Activated naive CD4-positive, alpha-beta T cell treated with anti-CD3 and anti-CD28 coated beads, Interleukin-2, amount 50 U/mL, for 16 hours (primary cell): Measurements from ENCODE around the gene EIF2S3B.

Experiments
- DNase-seq: peaks from one replicate; pipeline ENCODE4 v3.0.0-alpha.2; 2020

Gene EIF2S3B

DNA sequence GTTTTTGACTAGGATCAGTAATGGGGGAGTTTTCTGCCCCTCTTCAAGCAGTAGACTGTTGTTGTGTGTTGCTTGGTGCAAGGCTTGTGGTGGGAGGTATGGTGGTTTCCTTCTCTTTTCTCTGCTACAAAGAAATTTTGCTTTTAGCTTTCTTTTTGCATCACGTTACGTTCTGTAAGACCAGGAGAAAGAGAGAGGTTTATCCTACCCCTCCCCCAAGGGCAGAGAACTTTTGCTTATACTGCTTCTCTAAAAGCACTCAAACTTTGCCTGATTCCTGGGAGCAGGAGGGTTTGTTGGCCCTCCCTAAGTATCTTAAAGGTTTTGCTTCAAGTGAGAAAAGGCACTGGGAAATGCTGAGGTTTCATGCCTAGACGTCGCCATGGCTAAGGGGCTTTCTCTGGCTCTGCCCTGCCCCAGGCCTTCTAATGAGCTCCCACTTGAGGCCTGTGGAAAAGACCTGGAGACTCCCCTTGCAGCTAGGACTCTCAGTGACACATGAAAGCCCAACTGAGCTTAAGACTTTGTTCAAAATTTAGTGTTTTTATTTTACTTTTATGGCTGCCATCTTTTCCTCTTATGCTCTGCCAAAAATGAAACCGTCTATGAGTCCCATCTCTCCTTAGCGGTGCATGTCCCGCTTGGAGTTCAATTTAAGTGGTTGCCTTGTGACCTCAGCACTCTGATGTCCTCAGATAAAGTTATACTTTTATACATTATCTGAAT is 49.2 kb downstream of the EIF2S3B start:
- no peak for DNase-seq

DNA sequence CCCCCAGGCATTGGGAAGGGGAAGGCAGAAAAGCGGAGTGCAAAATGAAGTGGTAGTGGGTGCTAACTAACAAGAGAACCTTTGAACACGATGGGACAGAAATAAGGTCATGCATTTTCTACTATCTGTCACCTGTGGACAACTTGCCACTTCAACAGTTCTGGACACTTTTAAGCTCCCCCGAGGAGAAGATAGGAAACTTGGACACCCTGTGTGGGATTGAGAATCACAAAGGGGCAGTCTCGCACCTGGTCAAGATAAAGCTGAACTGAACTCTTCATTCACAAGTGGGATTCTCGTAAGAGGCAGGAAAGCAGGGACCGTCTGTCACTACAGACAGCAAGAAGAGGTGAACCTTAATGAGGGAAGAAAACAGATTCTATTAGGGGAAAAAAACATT is 51.6 kb downstream of the EIF2S3B start:
- DNase-seq: no peak

DNA sequence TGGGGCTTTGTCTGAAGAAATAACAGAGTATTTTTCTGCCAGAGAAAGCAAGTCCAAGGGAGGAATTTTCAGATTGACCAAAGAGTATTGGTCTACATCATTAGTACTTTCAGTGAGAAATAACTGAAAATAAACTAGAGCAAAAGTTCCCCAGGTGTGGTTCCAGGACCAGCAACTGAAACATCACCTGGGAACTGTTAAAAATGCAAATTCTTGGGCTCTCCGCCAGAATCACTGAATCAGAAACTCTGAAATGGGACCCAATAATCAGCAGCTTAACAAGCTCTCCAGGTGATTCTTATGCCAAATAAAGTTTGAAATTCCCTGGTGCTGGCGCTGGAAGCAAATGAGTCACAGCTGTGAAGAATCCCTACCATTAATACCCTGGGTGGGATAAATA is 52.1 kb downstream of the EIF2S3B start:
- no peak for DNase-seq
